GM23338 (cell line): ENCODE data around the gene RCOR3. TPM values are rescaled to one million over a fixed set of nuclear protein-coding genes. Genes with fewer than 3 reads are reported as not detected.

Source experiments
- ATAC-seq: fragments of 200-7000 bp; cut with Tn5 transposase; 3 replicates; pipeline ENCODE4 v1.9.1; 2020
- DNase-seq: peaks from one replicate; pipeline ENCODE4 v3.0.0-alpha.2; 2015; ENCODE audit warnings: low spot score
- H2AFZ ChIP-seq: fragments of 200-600 bp; sonication (generic); 2 replicates; pipeline ENCODE4 v1.8.0; 2016; ENCODE audit warnings: antibody characterized with exemption, mild to moderate bottlenecking, moderate library complexity
- H3F3A ChIP-seq: fragments of 200-600 bp; sonication (generic); replicated peaks from 2 replicates; pipeline ENCODE4 v1.8.0; 2017; ENCODE audit warnings: antibody characterized with exemption, mixed run types, low read depth
- H3K27ac ChIP-seq: fragments of 200-600 bp; sonication (generic); 2 replicates; pipeline ENCODE4 v1.6.1; 2016; ENCODE audit warnings: low read depth
- H3K27me3 ChIP-seq: fragments of 200-600 bp; sonication (generic); 2 replicates; pipeline ENCODE4 v1.8.0; 2016; ENCODE audit warnings: mild to moderate bottlenecking, mixed run types, moderate library complexity; ENCODE audit not compliant: insufficient read depth
- H3K36me3 ChIP-seq: fragments of 200-600 bp; sonication (generic); 2 replicates; pipeline ENCODE4 v1.8.0; 2016; ENCODE audit warnings: mild to moderate bottlenecking; ENCODE audit not compliant: insufficient read depth
- H3K4me1 ChIP-seq: fragments of 200-600 bp; sonication (generic); 2 replicates; pipeline ENCODE4 v1.8.0; 2016; ENCODE audit warnings: mild to moderate bottlenecking, moderate library complexity; ENCODE audit not compliant: insufficient read depth
- H3K4me2 ChIP-seq: fragments of 200-600 bp; sonication (generic); 2 replicates; pipeline ENCODE4 v1.7.1; 2017; ENCODE audit warnings: mixed run types
- H3K4me3 ChIP-seq: fragments of 200-600 bp; sonication (generic); 2 replicates; pipeline ENCODE4 v1.6.1; 2016; ENCODE audit warnings: mixed run types
- H3K79me2 ChIP-seq: fragments of 200-600 bp; sonication (generic); replicated peaks from 2 replicates; pipeline ENCODE4 v1.8.0; 2017; ENCODE audit warnings: mild to moderate bottlenecking; ENCODE audit not compliant: insufficient read depth
- H3K9me2 ChIP-seq: fragments of 200-600 bp; sonication (generic); 2 replicates; pipeline ENCODE4 v1.8.0; 2017; ENCODE audit not compliant: insufficient read depth
- H4K20me1 ChIP-seq: fragments of 200-600 bp; sonication (generic); replicated peaks from 2 replicates; pipeline ENCODE4 v1.8.0; 2017; ENCODE audit warnings: mild to moderate bottlenecking; ENCODE audit not compliant: insufficient read depth
- H3K27ac Mint-ChIP-seq: 2 replicates; pipeline ENCODE4 v1.8.0; 2020; ENCODE audit warnings: inconsistent platforms, mild to moderate bottlenecking, moderate library complexity, mixed read lengths
- H3K27me3 Mint-ChIP-seq: 3 replicates; pipeline ENCODE4 v1.8.0; 2022; ENCODE audit warnings: low read depth, mild to moderate bottlenecking, moderate library complexity, mixed read lengths, inconsistent platforms; ENCODE audit not compliant: insufficient read depth, poor library complexity
- H3K36me3 Mint-ChIP-seq: 3 replicates; pipeline ENCODE4 v1.8.0; 2021; ENCODE audit warnings: low read depth, mild to moderate bottlenecking, inconsistent platforms, moderate library complexity, mixed read lengths
- H3K4me1 Mint-ChIP-seq: 3 replicates; pipeline ENCODE4 v1.8.0; 2020; ENCODE audit warnings: mild to moderate bottlenecking, inconsistent platforms, mixed read lengths
- H3K4me3 Mint-ChIP-seq: 3 replicates; pipeline ENCODE4 v1.8.0; 2021; ENCODE audit warnings: moderate library complexity, mild to moderate bottlenecking, inconsistent platforms, mixed read lengths
- H3K9me3 Mint-ChIP-seq: 3 replicates; pipeline ENCODE4 v1.8.0; 2020; ENCODE audit warnings: moderate library complexity, mild to moderate bottlenecking, inconsistent platforms, mixed read lengths
- CTCF ChIP-seq, 2 experiments: fragments of 200-600 bp in 1 of 2; sonication (generic) in 1 of 2; conservative IDR thresholded peaks; 2 replicates each; pipeline versions ENCODE4 v1.5.1 to v1.6.1; 2016 to 2017; ENCODE audit warnings: antibody characterized with exemption in 2 of 2, low read depth in 2 of 2, mild to moderate bottlenecking in 2 of 2, moderate library complexity in 1 of 2
- EZH2 ChIP-seq: fragments of 200-600 bp; sonication (generic); IDR thresholded peaks from one replicate; pipeline ENCODE4 v1.8.0; 2017; ENCODE audit warnings: antibody characterized with exemption, mild to moderate bottlenecking, low read depth; ENCODE audit not compliant: unreplicated experiment
- EZH2phosphoT487 ChIP-seq: fragments of 200-600 bp; sonication (generic); IDR thresholded peaks from one replicate; pipeline ENCODE4 v1.8.1; 2018; ENCODE audit warnings: antibody characterized with exemption; ENCODE audit not compliant: unreplicated experiment
- JUNB ChIP-seq: IDR thresholded peaks from one replicate; pipeline ENCODE4 v1.6.1; 2016; ENCODE audit warnings: antibody characterized with exemption; ENCODE audit not compliant: unreplicated experiment
- POLR2AphosphoS5 ChIP-seq: IDR thresholded peaks from 2 replicates; pipeline ENCODE4 v1.6.1; 2016; ENCODE audit warnings: antibody characterized with exemption, low read depth
- STAT1 ChIP-seq: IDR thresholded peaks from one replicate; pipeline ENCODE4 v1.6.1; 2016; ENCODE audit warnings: antibody characterized with exemption; ENCODE audit not compliant: unreplicated experiment
- ZNF114 ChIP-seq: fragments of 250-450 bp; sonication (Bioruptor Pico); IDR thresholded peaks from 2 replicates; pipeline ENCODE4 v1.5.0; 2020; ENCODE audit warnings: mild to moderate bottlenecking, moderate library complexity
- ZNF331 ChIP-seq: fragments of 250-450 bp; sonication (Bioruptor Pico); IDR thresholded peaks from 2 replicates; pipeline ENCODE4 v1.5.0; 2020; ENCODE audit warnings: low read depth, mild to moderate bottlenecking, moderate library complexity
- polyA plus RNA-seq: library from polyadenylated mRNA; unstranded; fragments of >200 nt; fragmentation: Nextera tagmentation; extraction: Ambion mirVana; gene quantifications from 2 replicates; pipeline ENCODE4 v1.2.1, GENCODE V29; 2016
- total RNA-seq: library from RNA; depleted of rRNA; stranded (reverse); fragments of >200 nt; shearing (Covaris generic); gene quantifications from 2 replicates; pipeline ENCODE4 v1.2.3, GENCODE V29; 2014
- TF ChIP-seq, protein P1 (sequence below): IDR thresholded peaks from one replicate; pipeline ENCODE4 v1.6.1; 2018; ENCODE audit warnings: antibody characterized with exemption; ENCODE audit not compliant: unreplicated experiment
- TF ChIP-seq, protein P2 (sequence below): IDR thresholded peaks from 2 replicates; pipeline ENCODE4 v1.6.1; 2016; ENCODE audit warnings: antibody characterized with exemption

The RCOR3 gene
- total and polyA plus RNA-seq, 2 experiments from 2014 or later, result 19.4 to 26.2 TPM

GRCh38 chr1:211281320-211282022 lies 22.3 kb downstream of the RCOR3 start:
- no peak; the same call in 2 of the 3 replicates for ATAC-seq
- H2AFZ ChIP-seq, result no peak overlapping the region
- 0 out of 2 replicates have a peak, but pooled peaks cover 4% of the 10 kb centered on the region for H4K20me1 ChIP-seq
- peaks cover 6% of the 10 kb centered on the region; the same call in 1 of the 2 replicates for H3K4me1 ChIP-seq
- no peak overlapping the region for H3K4me3 ChIP-seq
- H3F3A ChIP-seq, result no peaks in the 10 kb centered on the region; the same call in 1 of the 2 replicates
- Mint-ChIP-seq H3K27ac (no peak overlapping the region), H3K4me3 (no peak overlapping the region), H3K36me3 (peaks cover 19% of the 10 kb centered on the region; the same call in 2 of the 3 replicates), H3K9me3 (no peaks in the 10 kb centered on the region), H3K4me1 (no peaks in the 10 kb centered on the region), H3K27me3 (no peaks in the 10 kb centered on the region)
- H3K36me3 ChIP-seq, result peaks cover 35% of the 10 kb centered on the region
- 0 out of 2 replicates have a peak overlapping the region, but pooled peaks have one; percentile 41 for H3K27ac ChIP-seq
- TF ChIP-seq EZH2 (no peak), CTCF (conservative IDR thresholded peaks at IDR 0.05; ENCODE audit: low read depth in 2 of 2) (no peak), STAT1 (no peak), ZNF114 (CRISPR knock-in tag) (no peak), JUNB (no peak), EZH2phosphoT487 (no peak), POLR2AphosphoS5 (no peak), ZNF331 (CRISPR knock-in tag) (no peak)
- TF ChIP-seq, protein P1, sequence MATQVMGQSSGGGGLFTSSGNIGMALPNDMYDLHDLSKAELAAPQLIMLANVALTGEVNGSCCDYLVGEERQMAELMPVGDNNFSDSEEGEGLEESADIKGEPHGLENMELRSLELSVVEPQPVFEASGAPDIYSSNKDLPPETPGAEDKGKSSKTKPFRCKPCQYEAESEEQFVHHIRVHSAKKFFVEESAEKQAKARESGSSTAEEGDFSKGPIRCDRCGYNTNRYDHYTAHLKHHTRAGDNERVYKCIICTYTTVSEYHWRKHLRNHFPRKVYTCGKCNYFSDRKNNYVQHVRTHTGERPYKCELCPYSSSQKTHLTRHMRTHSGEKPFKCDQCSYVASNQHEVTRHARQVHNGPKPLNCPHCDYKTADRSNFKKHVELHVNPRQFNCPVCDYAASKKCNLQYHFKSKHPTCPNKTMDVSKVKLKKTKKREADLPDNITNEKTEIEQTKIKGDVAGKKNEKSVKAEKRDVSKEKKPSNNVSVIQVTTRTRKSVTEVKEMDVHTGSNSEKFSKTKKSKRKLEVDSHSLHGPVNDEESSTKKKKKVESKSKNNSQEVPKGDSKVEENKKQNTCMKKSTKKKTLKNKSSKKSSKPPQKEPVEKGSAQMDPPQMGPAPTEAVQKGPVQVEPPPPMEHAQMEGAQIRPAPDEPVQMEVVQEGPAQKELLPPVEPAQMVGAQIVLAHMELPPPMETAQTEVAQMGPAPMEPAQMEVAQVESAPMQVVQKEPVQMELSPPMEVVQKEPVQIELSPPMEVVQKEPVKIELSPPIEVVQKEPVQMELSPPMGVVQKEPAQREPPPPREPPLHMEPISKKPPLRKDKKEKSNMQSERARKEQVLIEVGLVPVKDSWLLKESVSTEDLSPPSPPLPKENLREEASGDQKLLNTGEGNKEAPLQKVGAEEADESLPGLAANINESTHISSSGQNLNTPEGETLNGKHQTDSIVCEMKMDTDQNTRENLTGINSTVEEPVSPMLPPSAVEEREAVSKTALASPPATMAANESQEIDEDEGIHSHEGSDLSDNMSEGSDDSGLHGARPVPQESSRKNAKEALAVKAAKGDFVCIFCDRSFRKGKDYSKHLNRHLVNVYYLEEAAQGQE, result no peak
- TF ChIP-seq, protein P2, sequence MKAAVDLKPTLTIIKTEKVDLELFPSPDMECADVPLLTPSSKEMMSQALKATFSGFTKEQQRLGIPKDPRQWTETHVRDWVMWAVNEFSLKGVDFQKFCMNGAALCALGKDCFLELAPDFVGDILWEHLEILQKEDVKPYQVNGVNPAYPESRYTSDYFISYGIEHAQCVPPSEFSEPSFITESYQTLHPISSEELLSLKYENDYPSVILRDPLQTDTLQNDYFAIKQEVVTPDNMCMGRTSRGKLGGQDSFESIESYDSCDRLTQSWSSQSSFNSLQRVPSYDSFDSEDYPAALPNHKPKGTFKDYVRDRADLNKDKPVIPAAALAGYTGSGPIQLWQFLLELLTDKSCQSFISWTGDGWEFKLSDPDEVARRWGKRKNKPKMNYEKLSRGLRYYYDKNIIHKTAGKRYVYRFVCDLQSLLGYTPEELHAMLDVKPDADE, result no peak
- H3K27me3 ChIP-seq, result no peaks in the 10 kb centered on the region
- H3K79me2 ChIP-seq, result no peaks in the 10 kb centered on the region
- no peak overlapping the region for H3K4me2 ChIP-seq
- peak; percentile 5 for DNase-seq
- no peaks in the 10 kb centered on the region for H3K9me2 ChIP-seq
